CD4-positive, alpha-beta T cell treated with Interleukin-12 subunit alpha and Interleukin-12 subunit beta, for 1 hour (primary cell): Measurements from ENCODE around the gene CUL4A.
"Not testable (repeated sequence)": the region's sequence is repeated elsewhere in the genome, so short reads cannot be mapped to it uniquely, and the experiment has no call there.

Experiments used
- DNase-seq: peaks from one replicate; pipeline ENCODE4 v3.0.0-alpha.2; 2020

CUL4A gene

DNA sequence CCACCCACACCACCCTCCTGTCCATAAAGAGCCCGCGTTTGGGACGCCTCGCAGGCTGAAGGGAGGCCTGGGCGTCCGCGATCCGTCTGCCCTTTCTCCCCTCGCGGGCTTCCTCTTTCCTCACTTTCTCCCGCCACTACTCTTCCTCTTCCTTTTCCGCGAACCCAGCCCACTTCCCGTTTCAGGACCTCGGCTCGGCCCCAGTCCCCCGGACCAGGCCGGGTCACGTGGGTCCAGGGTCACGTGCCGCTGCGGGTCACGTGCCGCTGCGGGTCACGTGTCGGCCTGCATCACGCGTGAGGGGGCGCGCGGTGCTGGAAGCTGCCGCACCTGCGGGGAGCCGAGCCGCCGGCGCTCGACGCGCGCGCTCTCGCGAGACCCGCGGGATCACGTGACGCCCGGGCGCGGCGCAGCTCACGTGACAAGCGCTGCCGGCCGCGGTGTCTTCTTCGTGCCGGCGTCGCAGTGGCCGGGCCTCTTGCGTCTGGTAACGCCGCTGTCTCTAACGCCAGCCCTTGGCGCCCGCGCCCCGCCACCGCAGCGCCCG lies 87.5 kb downstream of the CUL4A start, which contains the start of gene LAMP1:
Gene LAMP1, plus strand, starts transcription at position 417 of the 547 bp plus-strand sequence. CDS start 196 bp downstream, outside the sequence.
- DNase-seq: peak; percentile 98

DNA sequence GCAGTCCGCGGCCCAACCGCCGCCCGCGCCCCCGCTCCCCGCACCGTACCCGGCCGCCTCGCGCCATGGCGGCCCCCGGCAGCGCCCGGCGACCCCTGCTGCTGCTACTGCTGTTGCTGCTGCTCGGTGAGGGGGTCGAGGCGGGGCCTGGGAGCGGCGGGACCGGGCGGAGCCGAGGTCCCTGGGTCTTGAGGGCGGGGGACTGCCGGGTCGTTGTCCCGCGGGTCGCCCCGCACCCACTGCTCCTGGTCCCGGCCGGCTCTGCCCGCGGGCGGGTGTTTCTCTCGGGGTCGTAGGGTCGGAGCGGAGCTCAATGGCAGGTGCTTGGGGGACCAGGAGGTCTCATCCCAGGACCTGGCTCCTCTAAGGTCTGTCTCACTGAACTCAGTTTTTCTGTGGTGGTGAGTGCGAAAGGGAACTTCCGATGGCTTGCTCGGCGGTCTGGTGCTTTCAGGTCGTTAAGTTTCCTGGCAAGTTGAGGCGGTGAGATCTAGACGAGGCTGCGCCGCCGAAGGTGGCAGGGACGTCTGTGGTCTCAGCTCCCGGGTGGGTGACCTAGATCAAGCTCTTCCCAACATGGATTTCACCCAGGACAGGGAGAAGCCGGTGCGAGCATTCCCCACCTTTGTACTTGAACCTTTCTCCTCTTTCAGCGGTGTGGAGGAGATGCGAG lies 88.1 kb downstream of the CUL4A start:
- DNase-seq: peak; percentile 69

DNA sequence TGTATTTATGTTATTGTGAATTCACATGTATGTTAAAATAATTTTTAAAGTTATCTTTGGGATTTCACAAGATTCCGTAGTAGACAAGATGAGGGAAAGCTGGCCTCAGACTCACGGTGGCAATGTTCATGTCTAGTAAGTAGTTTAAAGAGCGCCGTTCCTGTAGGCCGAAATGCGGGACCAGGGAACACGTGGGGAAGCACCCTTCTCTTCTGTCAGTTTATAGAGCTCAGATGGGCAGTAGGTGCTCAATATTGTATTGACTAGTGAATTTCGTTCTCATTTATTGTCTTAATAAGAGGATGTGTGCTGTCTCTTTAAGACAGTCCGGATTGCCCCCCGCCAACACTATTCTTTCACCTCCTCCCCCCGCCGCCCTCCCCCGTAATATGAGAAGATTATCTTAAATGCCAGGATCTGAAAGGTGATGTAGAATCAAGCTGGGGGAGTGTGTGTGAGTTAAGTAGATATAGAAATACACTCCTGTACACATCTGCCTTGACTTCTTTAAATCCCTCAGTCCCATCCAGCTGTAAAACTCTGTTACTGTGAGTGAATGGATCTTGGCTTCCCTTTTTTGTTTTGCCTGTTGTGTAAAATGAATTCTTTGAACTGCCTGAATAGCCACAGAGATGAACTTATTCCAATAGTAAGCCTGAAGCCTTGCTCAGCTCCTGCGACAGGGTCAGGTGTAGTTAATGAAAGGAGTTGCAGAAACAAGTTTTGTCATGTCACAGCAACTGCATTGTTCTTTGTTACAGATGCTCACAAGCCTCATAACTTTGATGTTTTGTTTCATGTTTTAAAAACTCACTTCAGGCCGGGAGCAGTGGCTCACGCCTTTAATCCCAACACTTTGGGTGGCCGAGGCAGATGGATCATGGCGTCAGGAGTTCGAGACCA lies 88.9 kb downstream of the CUL4A start:
- no peak for DNase-seq

DNA sequence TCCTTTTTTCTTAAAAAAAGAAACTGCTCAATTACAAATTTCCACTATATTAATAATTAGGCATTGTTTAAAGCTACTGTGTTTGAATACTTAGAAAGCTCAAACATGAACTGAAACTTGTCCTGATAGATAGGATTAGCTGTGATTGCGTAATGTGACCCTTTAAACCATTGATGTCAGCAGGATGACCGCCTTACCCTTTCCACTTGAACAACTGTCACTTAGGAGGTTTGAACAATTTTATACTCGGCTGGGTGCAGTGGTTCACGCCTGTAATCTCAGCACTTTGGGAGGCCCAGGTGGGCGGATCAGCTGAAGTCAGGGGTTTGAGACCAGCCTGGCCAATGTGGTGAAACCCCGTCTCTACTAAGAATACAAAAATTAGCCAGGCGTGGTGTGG lies 90.5 kb downstream of the CUL4A start:
- DNase-seq: no peak

DNA sequence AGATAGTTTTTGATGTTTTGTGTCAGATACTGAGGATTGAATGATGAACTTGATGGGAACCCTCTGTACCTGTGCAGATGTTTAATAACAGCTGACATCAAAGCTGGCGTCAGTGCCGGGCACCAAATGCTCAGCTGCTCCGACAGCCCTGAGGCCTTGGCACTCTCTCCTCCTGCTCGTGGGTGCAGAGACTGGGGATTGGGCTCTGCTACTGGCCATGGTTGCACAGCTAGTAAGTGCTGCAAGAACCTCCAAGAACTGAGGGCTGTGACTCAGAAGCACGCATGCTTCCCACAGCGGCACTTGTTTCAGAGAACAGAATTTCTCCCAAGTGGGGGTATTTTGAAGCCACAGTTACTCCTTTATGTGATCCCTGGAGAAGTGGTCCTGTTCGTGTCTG lies 93.6 kb downstream of the CUL4A start:
- DNase-seq: no peak

DNA sequence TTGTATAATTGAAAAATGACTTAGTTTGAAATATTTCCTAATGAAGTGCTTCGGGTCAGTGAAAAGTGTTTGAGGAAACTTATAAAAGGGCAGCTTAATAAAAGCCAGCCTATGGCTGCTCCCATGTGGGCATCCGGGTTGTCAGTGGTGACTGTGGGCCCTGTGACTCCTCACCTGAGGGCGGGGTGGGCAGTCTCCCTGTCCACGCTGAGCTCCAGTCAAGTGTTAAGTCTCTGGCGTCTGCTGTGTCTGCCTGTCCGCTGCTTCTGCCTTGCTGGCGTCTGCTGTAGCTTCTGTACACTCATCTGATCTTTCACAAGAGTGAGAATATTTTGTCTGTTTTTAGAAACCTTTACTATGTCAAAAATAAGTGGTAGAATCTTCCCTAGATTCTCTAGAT lies 94.7 kb downstream of the CUL4A start:
- DNase-seq: no peak

DNA sequence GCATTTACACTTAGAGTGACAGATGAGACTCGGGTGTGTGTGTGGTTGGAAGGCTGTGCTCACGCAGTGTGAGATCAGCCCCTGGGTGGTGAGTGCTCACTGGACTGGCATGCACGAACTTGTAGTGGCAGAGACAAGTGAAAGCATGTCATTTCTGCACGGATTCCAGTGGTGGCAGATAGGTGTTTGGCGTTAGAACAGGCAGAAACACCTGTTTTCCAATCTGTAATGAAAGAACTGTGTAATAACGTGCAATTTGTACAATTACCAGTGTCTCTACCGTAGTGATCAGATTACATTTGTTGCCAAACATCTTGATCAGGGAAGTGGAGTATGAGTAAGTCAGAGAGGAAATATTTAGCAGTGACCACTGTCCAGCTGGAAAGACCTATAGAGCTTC lies 95.8 kb downstream of the CUL4A start:
- no peak for DNase-seq

DNA sequence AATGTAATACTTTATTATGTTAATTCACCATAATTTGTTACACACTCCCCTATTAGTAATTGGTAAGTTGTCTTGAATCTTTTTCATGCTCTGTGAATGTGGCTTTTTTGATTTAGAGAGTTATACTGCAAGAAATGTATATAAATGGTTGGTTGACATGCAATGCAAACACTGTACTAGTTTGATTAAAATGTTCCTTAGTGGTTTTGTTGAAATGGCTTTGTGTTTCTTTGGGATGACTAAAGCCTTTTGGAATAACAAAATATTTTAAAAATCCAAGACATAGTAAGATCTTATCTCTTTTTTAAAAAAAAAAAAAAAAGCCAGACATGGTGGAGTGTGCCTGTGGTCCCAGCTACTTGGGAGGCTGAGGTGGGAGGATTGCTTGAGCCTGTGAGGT lies 98.1 kb downstream of the CUL4A start:
- no peak for DNase-seq

DNA sequence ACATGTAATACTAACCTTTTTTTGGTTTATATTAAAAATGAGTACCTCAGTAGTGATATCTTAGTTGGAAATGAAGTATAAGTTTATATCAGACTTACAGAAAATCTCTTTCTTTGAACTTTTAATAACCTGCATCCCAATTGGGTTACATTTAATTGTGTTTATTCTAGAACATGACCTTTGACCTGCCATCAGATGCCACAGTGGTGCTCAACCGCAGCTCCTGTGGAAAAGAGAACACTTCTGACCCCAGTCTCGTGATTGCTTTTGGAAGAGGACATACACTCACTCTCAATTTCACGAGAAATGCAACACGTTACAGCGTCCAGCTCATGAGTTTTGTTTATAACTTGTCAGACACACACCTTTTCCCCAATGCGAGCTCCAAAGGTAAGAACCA lies 100.1 kb downstream of the CUL4A start:
- DNase-seq: no peak

DNA sequence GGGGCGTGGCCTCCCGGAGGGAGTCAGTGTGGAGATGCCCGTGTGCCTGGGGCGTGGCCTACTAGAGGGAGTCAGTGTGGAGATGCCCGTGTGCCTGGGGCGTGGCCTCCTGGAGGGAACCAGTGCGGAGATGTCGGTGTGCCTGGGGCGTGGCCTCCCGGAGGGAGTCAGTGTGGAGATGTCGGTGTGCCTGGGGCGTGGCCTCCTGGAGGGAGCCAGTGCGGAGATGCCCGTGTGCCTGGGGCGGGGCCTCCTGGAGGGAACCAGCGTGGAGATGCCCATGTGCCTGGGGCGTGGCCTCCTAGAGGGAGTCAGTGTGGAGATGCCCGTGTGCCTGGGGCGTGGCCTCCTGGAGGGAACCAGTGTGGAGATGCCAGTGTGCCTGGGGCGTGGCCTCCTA lies 104.7 kb downstream of the CUL4A start:
- DNase-seq: not testable (repeated sequence)

DNA sequence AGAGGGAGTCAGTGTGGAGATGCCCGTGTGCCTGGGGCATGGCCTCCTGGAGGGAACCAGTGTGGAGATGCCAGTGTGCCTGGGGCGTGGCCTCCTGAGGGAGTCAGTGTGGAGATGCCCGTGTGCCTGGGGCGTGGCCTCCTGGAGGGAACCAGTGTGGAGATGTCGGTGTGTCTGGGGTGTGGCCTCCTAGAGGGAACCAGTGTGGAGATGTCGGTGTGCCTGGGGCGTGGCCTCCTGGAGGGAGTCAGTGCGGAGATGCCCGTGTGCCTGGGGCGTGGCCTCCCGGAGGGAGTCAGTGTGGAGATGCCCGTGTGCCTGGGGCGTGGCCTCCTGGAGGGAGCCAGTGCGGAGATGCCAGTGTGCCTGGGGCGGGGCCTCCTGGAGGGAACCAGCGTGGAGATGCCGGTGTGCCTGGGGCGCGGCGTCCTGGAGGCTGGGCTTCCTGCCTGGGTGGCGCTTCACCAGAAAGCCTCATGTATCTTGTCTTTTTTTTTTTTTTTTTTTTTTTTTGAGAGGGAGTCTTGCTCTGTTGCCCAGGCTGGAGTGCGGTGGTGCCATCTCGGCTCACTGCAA lies 105.6 kb downstream of the CUL4A start:
- not testable (repeated sequence) for DNase-seq

DNA sequence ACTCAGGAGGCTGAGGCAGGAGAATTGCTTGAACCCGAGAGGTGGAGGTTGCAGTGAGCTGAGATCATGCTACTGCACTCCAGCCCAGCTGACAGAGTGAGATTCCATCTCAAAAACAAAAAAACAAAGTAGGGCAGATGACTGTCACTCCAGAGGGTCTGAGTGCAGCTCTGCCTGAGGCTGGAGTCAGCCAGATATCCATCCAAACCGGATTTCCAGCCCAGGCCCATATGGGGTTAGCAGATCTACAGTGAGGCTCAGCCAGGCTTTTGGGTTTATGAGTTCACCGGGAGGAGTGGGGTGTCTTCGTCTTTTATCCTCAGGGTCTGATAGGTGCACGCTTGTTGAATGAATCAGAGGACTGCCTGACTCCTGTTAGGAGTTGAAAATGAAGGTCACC lies 106.6 kb downstream of the CUL4A start:
- no peak for DNase-seq
